Omental fat pad (tissue), 4 donors: ENCODE results near the gene OAF. TPM values are rescaled to one million over a fixed set of nuclear protein-coding genes. Genes with fewer than 3 reads are reported as not detected.

ENCODE experiments used
- ATAC-seq: fragments of 150-250 bp; one replicate; pipeline ENCODE4 v1.9.1; 2016; ENCODE audit warnings: mild to moderate bottlenecking, moderate library complexity; ENCODE audit not compliant: low FRiP score
- DNase-seq: peaks from one replicate; pipeline ENCODE4 v3.0.0-alpha.2; 2019; ENCODE audit warnings: low spot score
- CTCF ChIP-seq, 3 donors: fragments of 450-650 bp; IDR thresholded peaks; one replicate each; pipeline ENCODE4 v1.5.1; 2016 to 2017; ENCODE audit warnings: antibody characterized with exemption in 3 of 3, mild to moderate bottlenecking in 3 of 3, moderate library complexity in 2 of 3
- total RNA-seq, 4 donors: library from RNA; depleted of rRNA; stranded (reverse); fragments of >200 nt; gene quantifications; one replicate each; pipeline ENCODE4 v1.1.0, GENCODE V29; 2016

Gene OAF
- total RNA-seq, 4 donors from 2014 or later = 32.3 to 97.4 (median 67.0) TPM

GRCh38 chr11:120184946-120185705, 25.7 kb upstream of the OAF start:
- TF ChIP-seq CTCF (IDR thresholded peaks at IDR 0.05) = no peak
- ATAC-seq (peak; percentile 15), DNase-seq (peak; percentile 33)

GRCh38 chr11:120185706-120186455, 25.0 kb upstream of the OAF start:
- ATAC-seq (no peak), DNase-seq (peak; percentile 7)
- TF ChIP-seq CTCF (IDR thresholded peaks at IDR 0.05) = no peak

- no peak for ATAC-seq
- DNase-seq = peak; percentile 8
- no peak for TF ChIP-seq CTCF (IDR thresholded peaks at IDR 0.05)
Observed at GRCh38 chr11:120186456-120186773, 24.4 kb upstream of the OAF start.

- peak; percentile 23 for DNase-seq
- TF ChIP-seq CTCF (IDR thresholded peaks at IDR 0.05) = no peak
- ATAC-seq = no peak
Observed at GRCh38 chr11:120186774-120187591, 23.8 kb upstream of the OAF start.

- no peak for ATAC-seq
- TF ChIP-seq CTCF (IDR thresholded peaks at IDR 0.05) = no peak
- no peak for DNase-seq
Observed at GRCh38 chr11:120188371-120188770, 22.5 kb upstream of the OAF start.

GRCh38 chr11:120188811-120189455, 21.9 kb upstream of the OAF start:
- DNase-seq = no peak
- ATAC-seq = no peak
- TF ChIP-seq CTCF (IDR thresholded peaks at IDR 0.05) = no peak
